GM23248 (cell line): ENCODE measurements around the gene CFAP91. TPM values are rescaled to one million over a fixed set of nuclear protein-coding genes. Genes with fewer than 3 reads are reported as not detected.

Experiments
- DNase-seq: peaks from one replicate; pipeline ENCODE4 v3.0.0-alpha.2; 2015
- H2AFZ ChIP-seq: fragments of 200-600 bp; sonication (generic); 2 replicates; pipeline ENCODE4 v1.6.1; 2016; ENCODE audit warnings: antibody characterized with exemption
- H3F3A ChIP-seq: fragments of 200-600 bp; sonication (generic); 2 replicates; pipeline ENCODE4 v1.6.1; 2016; ENCODE audit warnings: mild to moderate bottlenecking, antibody characterized with exemption, mixed run types; ENCODE audit not compliant: insufficient read depth
- H3K27ac ChIP-seq: fragments of 200-600 bp; sonication (generic); 2 replicates; pipeline ENCODE4 v1.5.1; 2016; ENCODE audit warnings: mild to moderate bottlenecking
- H3K27me3 ChIP-seq: fragments of 200-600 bp; sonication (generic); replicated peaks from 2 replicates; pipeline ENCODE4 v1.6.1; 2016; ENCODE audit warnings: mild to moderate bottlenecking; ENCODE audit not compliant: insufficient read depth
- H3K36me3 ChIP-seq: fragments of 200-600 bp; sonication (generic); 2 replicates; pipeline ENCODE4 v1.6.1; 2016; ENCODE audit warnings: low read depth, mild to moderate bottlenecking
- H3K4me1 ChIP-seq: fragments of 200-600 bp; sonication (generic); 2 replicates; pipeline ENCODE4 v1.6.1; 2016; ENCODE audit warnings: mild to moderate bottlenecking; ENCODE audit not compliant: insufficient read depth
- H3K4me2 ChIP-seq: fragments of 200-600 bp; sonication (generic); one replicate; pipeline ENCODE4 v1.6.1; 2016; ENCODE audit warnings: mild to moderate bottlenecking; ENCODE audit not compliant: unreplicated experiment
- H3K4me3 ChIP-seq: fragments of 200-600 bp; sonication (generic); 2 replicates; pipeline ENCODE4 v1.5.1; 2016; ENCODE audit warnings: mild to moderate bottlenecking
- H3K79me2 ChIP-seq: fragments of 200-600 bp; sonication (generic); 2 replicates; pipeline ENCODE4 v1.6.1; 2016; ENCODE audit warnings: mild to moderate bottlenecking; ENCODE audit not compliant: insufficient read depth
- H3K9ac ChIP-seq: fragments of 200-600 bp; sonication (generic); 2 replicates; pipeline ENCODE4 v1.6.1; 2016; ENCODE audit warnings: mild to moderate bottlenecking
- H3K9me2 ChIP-seq: fragments of 200-600 bp; sonication (generic); 2 replicates; pipeline ENCODE4 v1.6.1; 2016; ENCODE audit warnings: mixed run types, mild to moderate bottlenecking, moderate library complexity; ENCODE audit not compliant: insufficient read depth
- H3K9me3 ChIP-seq: fragments of 200-600 bp; sonication (generic); one replicate; pipeline ENCODE4 v1.6.1; 2017; ENCODE audit warnings: low read depth
- H4K20me1 ChIP-seq: fragments of 200-600 bp; sonication (generic); 2 replicates; pipeline ENCODE4 v1.6.0; 2016; ENCODE audit not compliant: insufficient read depth
- EZH2 ChIP-seq: fragments of 200-600 bp; sonication (generic); IDR thresholded peaks from 2 replicates; pipeline ENCODE4 v1.6.1; 2018; ENCODE audit warnings: antibody characterized with exemption, mild to moderate bottlenecking; ENCODE audit not compliant: insufficient read depth, poor library complexity, severe bottlenecking
- EZH2phosphoT487 ChIP-seq: fragments of 200-600 bp; sonication (generic); IDR thresholded peaks from 2 replicates; pipeline ENCODE4 v1.6.1; 2018; ENCODE audit warnings: antibody characterized with exemption, moderate library complexity, mild to moderate bottlenecking, low read depth; ENCODE audit not compliant: insufficient read depth
- WGBS, 2 experiments: methylation state at CpG; one replicate each; pipeline ENCODE4 v1.1.6; 2015 to 2017; ENCODE audit warnings: low lambda C conversion rate in 2 of 2, low coverage in 1 of 2; ENCODE audit errors: missing lambda C conversion rate in 2 of 2; 5-methylcytosine and 5-hydroxymethylcytosine counted together
- in situ Hi-C: fragments of 300-500 bp; cut with MboI; formaldehyde crosslinking; loops from 2 replicates; pipeline ENCODE4 v1.15.0; 2020
- polyA plus RNA-seq: library from polyadenylated mRNA; unstranded; fragments of >200 nt; fragmentation: Nextera tagmentation; extraction: Ambion mirVana; gene quantifications from 2 replicates; pipeline ENCODE4 v1.2.1, GENCODE V29; 2016
- total RNA-seq: library from RNA; depleted of rRNA; stranded (reverse); fragments of >200 nt; shearing (Covaris generic); gene quantifications from 2 replicates; pipeline ENCODE4 v1.2.3, GENCODE V29; 2014

Gene CFAP91
- total and polyA plus RNA-seq, 2 experiments from 2014 or later, result not detected

- in situ Hi-C loops, result no loop called here
- 0 out of 2 replicates have a peak, but pooled peaks cover 5% of the 10 kb centered on the region for H3F3A ChIP-seq
- no peaks in the 10 kb centered on the region for H3K9me3 ChIP-seq
- H3K9ac ChIP-seq, result no peak overlapping the region
- no peak overlapping the region for H3K27ac ChIP-seq
- H4K20me1 ChIP-seq, result no peaks in the 10 kb centered on the region
- no peaks in the 10 kb centered on the region for H3K27me3 ChIP-seq
- H3K79me2 ChIP-seq, result peaks cover 19% of the 10 kb centered on the region
- no peaks in the 10 kb centered on the region for H3K9me2 ChIP-seq
- no peak overlapping the region for H2AFZ ChIP-seq
- DNase-seq, result no peak
- 72 to 73% methylated on average over 2 of the region's 2 CpGs for WGBS, 2 experiments
- H3K36me3 ChIP-seq, result peaks cover 12% of the 10 kb centered on the region; the same call in 1 of the 2 replicates
- H3K4me3 ChIP-seq, result no peak overlapping the region
- H3K4me1 ChIP-seq, result peaks cover 21% of the 10 kb centered on the region
- no peak overlapping the region for H3K4me2 ChIP-seq
- TF ChIP-seq EZH2 (no peak), EZH2phosphoT487 (no peak)
These were observed 30.0 kb upstream of the CFAP91 start for GRCh38 chr3:119672776-119673175.

GRCh38 chr3:119673875-119674274 lies 28.9 kb upstream of the CFAP91 start:
- in situ Hi-C loops, result no loop called here
- no peaks in the 10 kb centered on the region for H3K27me3 ChIP-seq
- no peak overlapping the region for H3K27ac ChIP-seq
- no peak for DNase-seq
- no peak overlapping the region for H2AFZ ChIP-seq
- no peak overlapping the region for H3K4me3 ChIP-seq
- 0 out of 2 replicates have a peak, but pooled peaks cover 5% of the 10 kb centered on the region for H3F3A ChIP-seq
- TF ChIP-seq EZH2 (no peak), EZH2phosphoT487 (no peak)
- H4K20me1 ChIP-seq, result no peaks in the 10 kb centered on the region
- H3K4me1 ChIP-seq, result peaks cover 22% of the 10 kb centered on the region
- peaks cover 19% of the 10 kb centered on the region for H3K79me2 ChIP-seq
- no peak overlapping the region for H3K4me2 ChIP-seq
- no peaks in the 10 kb centered on the region for H3K9me3 ChIP-seq
- peaks cover 8% of the 10 kb centered on the region; the same call in 1 of the 2 replicates for H3K36me3 ChIP-seq
- H3K9ac ChIP-seq, result no peak overlapping the region
- no peaks in the 10 kb centered on the region for H3K9me2 ChIP-seq
- 90 to 97% methylated on average over 17 to 18 of the region's 18 CpGs for WGBS, 2 experiments

GRCh38 chr3:119675188-119675874 lies 27.5 kb upstream of the CFAP91 start:
- no peaks in the 10 kb centered on the region for H3K27me3 ChIP-seq
- no peaks in the 10 kb centered on the region for H4K20me1 ChIP-seq
- in situ Hi-C loops, result loop anchor here (25.0 kb wide), 1 partner anchor 788 kb away; no protein-coding TSS in a partner anchor
- H3K4me2 ChIP-seq, result peak overlapping the region; percentile 93
- H2AFZ ChIP-seq, result no peak overlapping the region
- TF ChIP-seq EZH2phosphoT487, result no peak
- TF ChIP-seq EZH2, result no peak
- H3K9me2 ChIP-seq, result no peaks in the 10 kb centered on the region
- peaks cover 19% of the 10 kb centered on the region for H3K79me2 ChIP-seq
- H3K4me1 ChIP-seq, result peaks cover 15% of the 10 kb centered on the region
- H3K9ac ChIP-seq, result no peak overlapping the region
- H3K36me3 ChIP-seq, result 0 out of 2 replicates have a peak, but pooled peaks cover 3% of the 10 kb centered on the region
- H3F3A ChIP-seq, result 0 out of 2 replicates have a peak, but pooled peaks cover 5% of the 10 kb centered on the region
- peak overlapping the region; percentile 80 for H3K4me3 ChIP-seq
- DNase-seq, result no peak
- H3K27ac ChIP-seq, result no peak overlapping the region
- 76 to 80% methylated on average over 5 of the region's 5 CpGs for WGBS, 2 experiments
- H3K9me3 ChIP-seq, result no peaks in the 10 kb centered on the region

GRCh38 chr3:119676020-119676419 lies 26.8 kb upstream of the CFAP91 start:
- 90 to 98% methylated on average over 1 of the region's 1 CpG for WGBS, 2 experiments
- H3K36me3 ChIP-seq, result 0 out of 2 replicates have a peak, but pooled peaks cover 3% of the 10 kb centered on the region
- H3K27ac ChIP-seq, result no peak overlapping the region
- no peak for DNase-seq
- H2AFZ ChIP-seq, result peak overlapping the region; percentile 94
- H3F3A ChIP-seq, result 0 out of 2 replicates have a peak, but pooled peaks cover 5% of the 10 kb centered on the region
- H3K9me2 ChIP-seq, result no peaks in the 10 kb centered on the region
- H3K27me3 ChIP-seq, result no peaks in the 10 kb centered on the region
- H3K4me3 ChIP-seq, result peak overlapping the region; percentile 80
- peaks cover 19% of the 10 kb centered on the region for H3K79me2 ChIP-seq
- H3K4me2 ChIP-seq, result peak overlapping the region; percentile 93
- no peak for TF ChIP-seq EZH2
- TF ChIP-seq EZH2phosphoT487, result no peak
- H3K9me3 ChIP-seq, result no peaks in the 10 kb centered on the region
- in situ Hi-C loops, result loop anchor here (25.0 kb wide), 1 partner anchor 789 kb away; no protein-coding TSS in a partner anchor
- H4K20me1 ChIP-seq, result no peaks in the 10 kb centered on the region
- H3K4me1 ChIP-seq, result peaks cover 14% of the 10 kb centered on the region
- peak overlapping the region; percentile 79 for H3K9ac ChIP-seq
